GM18511 (cell line): Measurements from ENCODE around the gene ACSM4.
"Not testable (repeated sequence)": the region's sequence is repeated elsewhere in the genome, so short reads cannot be mapped to it uniquely, and the experiment has no call there.

Experiments
- ATAC-seq: cut with Tn5 transposase; IDR thresholded peaks from one replicate; pipeline ENCODE4 v1.9.1; 2021; ENCODE audit warnings: mild to moderate bottlenecking, moderate library complexity; ENCODE audit not compliant: unreplicated experiment

Gene ACSM4

DNA sequence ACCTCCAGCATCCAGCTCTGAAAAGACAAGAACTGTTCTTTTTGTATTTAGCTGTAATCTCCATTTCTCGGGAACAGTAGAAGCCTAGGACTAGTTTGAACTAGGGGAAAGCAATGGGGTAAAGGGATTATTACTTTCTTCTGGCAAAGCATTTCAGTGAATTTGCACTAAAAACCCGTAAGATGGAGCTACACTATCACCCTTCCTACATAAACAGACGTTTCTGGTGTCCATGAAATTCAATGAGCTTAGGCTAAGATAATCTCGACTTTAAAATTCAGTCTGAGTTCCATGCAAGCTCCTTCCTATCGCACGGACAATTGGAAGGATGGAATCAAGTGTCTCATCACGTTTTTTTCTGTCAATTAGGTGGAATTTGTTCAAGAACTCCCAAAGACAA lies 24.0 kb downstream of the ACSM4 start:
- ATAC-seq = no peak

DNA sequence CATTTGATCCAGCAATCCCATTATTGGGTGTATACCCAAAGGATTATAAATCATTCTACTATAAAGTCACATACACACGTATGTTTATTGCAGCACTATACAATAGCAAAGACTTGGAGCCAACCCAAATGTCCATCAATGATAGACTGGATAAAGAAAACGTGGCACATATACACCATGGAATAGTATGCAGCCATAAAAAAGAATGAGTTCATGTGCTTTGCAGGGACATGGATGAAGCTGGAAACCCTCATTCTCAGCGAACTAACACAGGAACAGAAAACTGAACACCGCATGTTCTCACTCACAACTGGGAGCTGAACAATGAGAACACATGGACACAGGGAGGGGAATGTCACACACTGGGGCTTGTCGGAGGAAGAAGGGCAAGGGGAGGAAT lies 33.9 kb downstream of the ACSM4 start:
- not testable (repeated sequence) for ATAC-seq

DNA sequence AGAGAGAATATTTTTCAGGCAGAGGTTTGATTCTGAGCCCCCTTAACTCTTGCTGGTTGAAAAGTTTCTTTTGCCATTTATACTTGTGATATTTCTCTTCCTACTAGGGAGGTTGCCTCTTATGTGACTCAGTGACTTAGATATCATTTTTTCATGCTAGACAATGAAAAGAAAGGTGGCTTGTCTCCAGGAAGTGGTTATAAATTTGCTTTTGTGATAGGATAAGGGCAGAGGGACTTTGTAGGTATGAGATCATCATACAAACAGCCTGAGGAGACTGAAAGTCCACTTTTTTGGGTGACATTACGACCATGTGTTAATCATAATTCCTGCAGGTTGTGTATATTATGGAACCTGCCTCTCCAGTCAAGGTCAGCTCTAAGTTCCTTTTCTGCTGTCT lies 35.8 kb downstream of the ACSM4 start:
- no peak for ATAC-seq

DNA sequence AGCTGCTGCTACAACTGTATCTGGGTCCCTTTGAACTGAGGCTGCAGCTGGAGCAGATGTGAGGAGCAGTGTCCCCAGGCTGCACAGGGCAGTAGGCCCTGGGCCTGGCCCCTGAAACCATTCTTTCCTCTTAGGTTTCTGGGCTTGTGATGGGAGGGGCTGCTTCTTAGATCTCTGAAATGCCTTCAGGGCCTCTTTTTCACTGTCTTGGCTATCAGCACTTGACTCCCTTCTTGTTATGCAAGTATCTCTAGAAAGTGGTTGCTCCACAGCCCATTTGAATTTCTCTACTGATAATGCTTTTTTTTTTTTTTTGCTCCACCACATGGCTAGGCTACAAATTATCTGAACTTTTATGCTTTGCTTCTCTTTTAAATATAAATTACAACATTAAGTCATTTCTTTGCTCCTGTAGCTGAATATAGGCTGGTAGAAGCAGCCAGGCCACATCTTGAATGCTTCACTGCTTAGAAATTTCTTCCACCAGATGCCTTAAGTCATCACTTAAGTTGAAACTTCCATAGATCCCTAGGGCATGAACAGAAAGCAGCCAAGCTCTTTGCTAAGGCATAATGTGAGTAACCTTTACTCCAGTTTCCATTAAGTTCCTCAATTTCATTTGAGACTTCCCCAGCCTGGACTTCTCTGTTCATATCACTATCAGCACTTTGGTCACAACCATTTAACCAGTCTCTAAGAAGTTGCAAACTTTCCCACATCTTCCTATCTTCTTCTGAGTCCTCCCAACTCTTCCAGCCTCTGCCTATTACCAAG lies 41.1 kb downstream of the ACSM4 start:
- no peak for ATAC-seq

DNA sequence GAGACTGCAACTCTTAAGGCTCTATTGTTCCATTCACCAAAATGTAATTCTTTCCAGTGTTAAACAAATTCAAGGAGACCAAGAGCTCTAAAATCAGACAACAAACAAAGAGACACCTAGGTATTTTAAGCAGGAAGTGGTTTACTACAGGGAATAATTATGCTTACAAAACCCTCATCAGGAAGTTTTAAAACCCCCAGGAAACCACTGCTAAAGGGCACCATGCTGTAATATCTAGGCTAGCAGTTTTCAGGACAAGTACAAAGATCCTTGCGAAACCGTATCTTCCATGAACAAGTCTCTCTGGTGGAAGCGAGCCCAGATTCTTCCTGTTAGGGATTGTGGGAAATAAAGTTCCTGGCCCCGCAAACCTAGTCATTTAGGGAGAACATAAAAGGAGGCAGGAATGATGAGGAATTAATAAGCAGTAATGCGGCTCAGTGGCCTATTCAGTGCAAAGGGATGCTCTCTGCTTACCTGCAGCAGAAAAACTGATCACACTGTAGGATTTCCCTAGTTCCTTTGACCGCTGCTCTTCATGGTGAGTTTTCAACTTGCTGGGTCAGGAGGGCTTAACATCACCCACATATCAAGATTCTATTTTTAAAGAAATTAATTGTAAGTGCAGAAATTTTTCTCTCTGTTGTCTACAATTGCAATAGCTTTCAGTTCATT lies 42.8 kb downstream of the ACSM4 start:
- no peak for ATAC-seq

DNA sequence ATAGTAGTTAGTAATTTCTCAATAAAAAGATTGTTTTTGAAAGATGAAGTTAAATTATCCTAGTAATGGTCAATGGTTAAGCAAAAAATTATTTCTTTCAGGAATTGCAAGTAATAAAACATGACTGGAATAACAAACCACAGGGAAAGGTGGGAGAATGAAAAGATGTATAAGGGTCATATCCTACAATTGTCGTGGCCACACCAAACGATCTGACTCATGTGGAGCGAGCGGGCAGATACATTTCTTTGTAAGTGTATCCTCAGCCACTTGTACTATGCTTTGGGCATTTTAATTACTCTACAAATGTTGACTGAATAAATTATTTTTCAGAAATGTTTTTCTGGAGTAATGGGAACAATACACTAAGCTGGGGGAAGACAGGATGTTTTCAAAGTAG lies 45.5 kb downstream of the ACSM4 start:
- ATAC-seq = no peak

DNA sequence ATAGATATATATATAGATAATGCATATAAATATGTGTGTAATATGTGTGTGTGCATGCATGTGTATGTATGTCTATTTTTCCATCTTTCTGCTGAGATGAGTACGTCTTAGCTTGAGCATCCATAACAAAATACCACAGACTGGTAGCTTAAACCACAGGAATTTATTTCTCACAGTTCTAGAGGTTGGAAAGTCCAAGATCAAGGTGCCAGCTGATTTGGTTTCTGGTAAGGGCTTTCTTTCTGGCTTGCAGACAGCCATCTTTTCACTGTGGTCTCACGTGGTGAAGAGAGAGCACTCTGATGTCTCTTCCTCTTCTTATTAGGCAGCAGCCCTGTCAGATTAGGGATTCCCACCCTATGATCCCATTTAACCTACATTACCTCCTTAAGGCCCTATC lies 47.3 kb downstream of the ACSM4 start:
- ATAC-seq = no peak

DNA sequence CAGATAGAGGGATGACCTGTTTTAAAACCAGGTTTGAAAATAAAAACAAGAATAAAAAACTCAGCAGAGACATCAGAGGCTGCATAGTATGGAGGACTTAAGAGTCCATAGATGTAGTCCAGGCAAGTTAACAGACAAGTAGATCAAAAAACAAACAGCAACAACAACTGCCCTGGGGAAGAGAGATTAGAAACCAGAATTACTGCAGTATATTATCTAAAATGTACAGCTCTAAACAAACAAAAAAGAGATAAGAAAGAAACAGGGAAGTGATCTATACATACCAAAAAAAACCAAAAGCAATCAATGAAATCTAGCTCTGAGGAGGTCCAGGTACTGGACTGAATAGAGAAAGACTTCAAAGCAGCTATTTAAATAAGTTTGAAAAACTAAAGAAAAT lies 48.8 kb downstream of the ACSM4 start:
- ATAC-seq = no peak

DNA sequence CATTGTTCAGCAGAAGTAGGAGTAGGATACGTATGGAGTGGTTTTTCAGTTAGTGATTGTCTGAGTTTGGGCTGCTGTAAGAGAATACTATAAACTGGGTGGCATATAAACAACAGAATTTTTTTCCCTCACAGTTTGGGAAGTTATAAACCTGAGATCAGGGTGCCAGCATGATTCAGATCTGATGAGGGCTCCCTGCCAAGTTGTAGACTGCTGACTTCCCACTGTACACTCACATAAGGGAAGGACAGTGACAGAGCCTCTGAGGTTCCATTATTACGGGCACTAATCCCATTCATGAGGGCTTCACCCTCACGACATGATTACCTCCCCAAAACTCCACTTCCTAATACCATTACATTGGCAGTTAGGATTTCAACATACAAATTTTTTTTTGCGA lies 50.7 kb downstream of the ACSM4 start:
- ATAC-seq = no peak

DNA sequence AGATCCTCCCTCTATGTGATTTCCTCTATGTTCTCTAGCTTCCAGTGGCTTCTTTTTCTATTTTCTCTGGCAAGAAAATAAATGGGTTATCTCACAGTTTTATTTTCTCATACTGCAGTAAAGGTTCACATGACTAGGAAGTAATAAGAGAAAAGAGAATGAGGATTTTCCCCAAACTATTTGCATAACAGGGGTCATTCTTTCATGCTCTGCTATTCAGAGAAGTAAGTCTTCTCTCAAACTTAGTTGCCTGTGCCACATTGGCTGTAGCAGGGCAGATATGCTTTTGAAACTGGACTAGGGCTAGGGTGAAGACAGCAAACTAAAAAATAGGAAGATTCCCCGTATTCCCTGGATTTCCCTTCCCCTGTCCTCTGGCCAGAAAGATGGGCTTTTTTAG lies 57.4 kb downstream of the ACSM4 start:
- ATAC-seq = no peak

DNA sequence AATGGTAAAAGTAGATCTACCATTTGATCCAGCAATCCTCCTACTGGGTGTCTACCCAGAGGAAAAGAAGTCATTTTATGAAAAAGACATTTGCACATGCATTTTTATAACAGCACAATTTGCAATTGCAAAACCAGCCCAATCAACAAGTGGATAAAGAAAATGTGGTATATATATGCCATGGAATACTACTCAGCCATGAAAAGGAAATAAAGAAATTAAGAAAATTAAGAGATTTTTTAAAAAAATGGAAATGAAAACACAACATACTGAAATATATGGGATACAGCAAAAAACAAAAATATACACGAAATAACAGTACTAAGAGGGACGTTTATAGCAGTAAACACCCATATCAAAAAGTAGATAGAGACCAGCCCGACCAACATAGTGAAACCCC lies 58.9 kb downstream of the ACSM4 start:
- no peak for ATAC-seq

DNA sequence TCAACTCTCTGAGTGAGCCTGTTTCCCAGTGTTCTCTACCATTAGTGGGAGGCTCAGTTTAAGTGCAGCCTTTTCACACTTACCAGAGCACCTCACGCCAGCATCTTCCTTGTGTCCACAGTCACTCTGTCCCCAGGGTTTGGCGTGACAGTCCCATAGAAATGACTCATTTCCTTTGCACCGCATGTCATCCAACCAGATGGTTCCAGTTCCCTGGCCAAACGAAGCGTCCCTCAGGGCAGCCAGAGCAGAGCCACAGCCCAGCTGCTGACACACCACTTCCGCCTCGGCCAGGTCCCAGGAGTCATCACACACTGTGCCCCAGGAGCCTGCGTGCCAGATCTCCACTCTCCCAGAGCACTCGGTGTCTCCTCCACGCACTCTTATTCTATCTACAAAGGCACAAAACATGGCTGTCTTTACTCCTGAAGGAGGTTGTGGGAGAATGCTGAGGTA lies 65.4 kb downstream of the ACSM4 start:
- ATAC-seq = no peak

DNA sequence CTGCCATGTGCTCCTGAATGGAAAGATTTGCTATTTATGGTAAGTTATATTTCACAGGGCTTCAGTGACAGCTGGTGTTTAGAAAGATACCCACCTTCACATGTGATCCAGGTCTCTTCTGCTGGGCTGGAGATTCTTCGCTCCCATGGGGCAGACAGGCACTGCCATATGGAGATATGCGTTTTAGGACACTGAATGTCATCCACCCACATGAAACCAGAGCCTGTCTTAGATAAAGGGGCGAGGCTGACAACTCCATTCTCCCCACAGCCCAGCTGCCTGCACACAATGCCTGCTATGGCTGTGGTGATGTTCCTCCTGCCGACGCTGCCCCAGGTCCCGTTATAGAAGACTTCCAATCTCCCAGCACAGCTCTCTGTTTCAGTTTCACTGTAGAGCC lies 69.4 kb downstream of the ACSM4 start:
- ATAC-seq = no peak

DNA sequence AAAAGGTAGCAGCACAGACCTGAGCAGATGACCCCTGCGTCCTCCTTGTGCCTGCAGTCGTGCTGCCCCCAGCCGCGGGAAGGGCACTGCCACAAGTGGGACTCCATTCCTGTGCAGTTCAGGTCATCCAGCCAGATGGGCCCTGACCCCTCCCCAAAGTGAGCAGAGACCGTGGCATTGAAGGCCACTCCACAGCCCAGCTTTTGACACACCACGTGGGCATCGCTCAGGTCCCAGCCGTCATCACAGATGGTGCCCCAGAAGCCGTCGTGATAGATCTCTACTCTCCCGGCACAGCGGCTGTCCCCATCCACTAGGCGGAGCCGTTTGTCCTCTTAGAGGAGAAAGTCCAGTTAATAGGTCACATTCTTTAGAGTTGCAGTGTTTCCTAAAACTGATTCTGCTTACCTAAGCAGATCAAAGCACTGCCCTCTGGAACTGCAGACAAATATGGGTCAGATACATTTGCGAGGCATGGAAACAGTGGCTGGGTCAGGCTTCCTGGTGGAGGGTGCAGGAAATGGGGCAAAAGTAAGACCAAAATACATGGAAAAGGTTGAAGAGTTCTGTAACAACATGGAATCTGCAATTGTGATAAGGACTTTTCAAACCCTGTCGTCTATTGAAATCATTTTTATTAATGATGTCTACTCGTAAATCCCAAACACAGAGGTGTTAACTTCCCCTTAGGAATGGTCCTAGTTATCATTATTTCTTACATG lies 70.7 kb downstream of the ACSM4 start:
- ATAC-seq = no peak

DNA sequence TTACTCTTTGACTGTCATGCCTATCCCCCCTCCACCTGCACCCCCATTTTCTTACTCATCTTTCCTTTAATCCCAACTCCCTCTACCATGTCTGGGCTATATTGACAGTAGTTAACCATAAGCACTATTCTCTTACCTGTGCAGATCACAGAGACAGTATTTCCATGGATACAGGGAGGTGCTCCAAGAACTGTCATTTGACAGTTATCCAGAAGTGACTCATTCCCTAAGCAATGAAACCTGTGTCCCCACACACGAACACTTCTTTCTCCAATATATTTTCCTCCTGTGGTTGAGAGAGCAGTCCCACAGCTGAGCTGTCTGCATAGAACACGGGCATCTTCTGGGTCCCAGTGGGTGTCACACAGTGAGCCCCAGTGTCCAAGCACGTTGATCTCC lies 71.3 kb downstream of the ACSM4 start:
- ATAC-seq = no peak

DNA sequence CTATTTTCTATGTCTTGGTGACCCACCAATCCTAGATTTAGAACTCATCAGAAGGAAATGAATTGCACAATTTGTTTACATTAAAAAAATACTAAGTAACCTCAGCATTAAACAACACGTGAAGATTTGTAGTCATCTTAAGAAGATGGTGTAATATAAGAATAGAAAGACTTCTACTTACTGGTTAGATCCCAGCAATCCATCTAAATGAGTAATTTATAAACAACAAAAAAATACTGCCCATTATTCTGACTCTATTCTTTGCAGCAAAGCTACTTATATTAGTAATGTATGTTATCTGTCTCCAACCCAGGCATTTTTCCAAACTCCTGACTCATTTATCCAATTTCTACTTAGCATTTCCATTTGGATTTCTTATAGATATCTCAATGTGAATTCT lies 72.3 kb downstream of the ACSM4 start:
- no peak for ATAC-seq
